ENCODE data around the gene CNGA1.

GRCh38 chr4:47899639-47900038 lies 116.8 kb downstream of the CNGA1 start:
- TF ChIP-seq, protein P1, sequence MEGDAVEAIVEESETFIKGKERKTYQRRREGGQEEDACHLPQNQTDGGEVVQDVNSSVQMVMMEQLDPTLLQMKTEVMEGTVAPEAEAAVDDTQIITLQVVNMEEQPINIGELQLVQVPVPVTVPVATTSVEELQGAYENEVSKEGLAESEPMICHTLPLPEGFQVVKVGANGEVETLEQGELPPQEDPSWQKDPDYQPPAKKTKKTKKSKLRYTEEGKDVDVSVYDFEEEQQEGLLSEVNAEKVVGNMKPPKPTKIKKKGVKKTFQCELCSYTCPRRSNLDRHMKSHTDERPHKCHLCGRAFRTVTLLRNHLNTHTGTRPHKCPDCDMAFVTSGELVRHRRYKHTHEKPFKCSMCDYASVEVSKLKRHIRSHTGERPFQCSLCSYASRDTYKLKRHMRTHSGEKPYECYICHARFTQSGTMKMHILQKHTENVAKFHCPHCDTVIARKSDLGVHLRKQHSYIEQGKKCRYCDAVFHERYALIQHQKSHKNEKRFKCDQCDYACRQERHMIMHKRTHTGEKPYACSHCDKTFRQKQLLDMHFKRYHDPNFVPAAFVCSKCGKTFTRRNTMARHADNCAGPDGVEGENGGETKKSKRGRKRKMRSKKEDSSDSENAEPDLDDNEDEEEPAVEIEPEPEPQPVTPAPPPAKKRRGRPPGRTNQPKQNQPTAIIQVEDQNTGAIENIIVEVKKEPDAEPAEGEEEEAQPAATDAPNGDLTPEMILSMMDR (conservative IDR thresholded peaks at IDR 0.05; ENCODE audit: low read length): no peak
- no peak for TF ChIP-seq EZH2phosphoT487 (IDR thresholded peaks at IDR 0.05; ENCODE audit: borderline replicate concordance)

All from Loucy (cell line).